GM19455 (cell line): ENCODE data around the gene OR5D13.

ENCODE experiments used
- ATAC-seq: cut with Tn5 transposase; IDR thresholded peaks from one replicate; pipeline ENCODE4 v1.9.1; 2021; ENCODE audit not compliant: unreplicated experiment

The OR5D13 gene, protein sequence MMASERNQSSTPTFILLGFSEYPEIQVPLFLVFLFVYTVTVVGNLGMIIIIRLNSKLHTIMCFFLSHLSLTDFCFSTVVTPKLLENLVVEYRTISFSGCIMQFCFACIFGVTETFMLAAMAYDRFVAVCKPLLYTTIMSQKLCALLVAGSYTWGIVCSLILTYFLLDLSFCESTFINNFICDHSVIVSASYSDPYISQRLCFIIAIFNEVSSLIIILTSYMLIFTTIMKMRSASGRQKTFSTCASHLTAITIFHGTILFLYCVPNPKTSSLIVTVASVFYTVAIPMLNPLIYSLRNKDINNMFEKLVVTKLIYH

DNA sequence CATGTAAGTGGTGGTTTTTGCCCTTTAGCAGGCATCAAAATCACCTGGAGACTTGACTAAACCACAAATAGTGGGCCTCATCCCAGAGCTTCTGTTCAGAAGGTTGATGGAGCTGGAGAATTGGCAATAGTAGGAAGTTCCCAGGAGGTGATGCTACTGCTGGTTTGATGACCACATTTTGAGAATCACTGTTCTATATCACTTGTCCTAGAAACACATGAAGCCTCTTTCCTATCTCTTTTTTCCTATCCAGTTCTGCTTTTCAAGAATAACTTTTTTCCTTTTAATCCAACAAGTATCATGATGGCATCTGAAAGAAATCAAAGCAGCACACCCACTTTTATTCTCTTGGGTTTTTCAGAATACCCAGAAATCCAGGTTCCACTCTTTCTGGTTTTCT, at the start of gene OR5D13:
OR5D13 (plus strand) TSS at position 301 of the 400 bp plus-strand sequence; CDS start at position 301, 0 bp downstream.
- ATAC-seq = no peak

DNA sequence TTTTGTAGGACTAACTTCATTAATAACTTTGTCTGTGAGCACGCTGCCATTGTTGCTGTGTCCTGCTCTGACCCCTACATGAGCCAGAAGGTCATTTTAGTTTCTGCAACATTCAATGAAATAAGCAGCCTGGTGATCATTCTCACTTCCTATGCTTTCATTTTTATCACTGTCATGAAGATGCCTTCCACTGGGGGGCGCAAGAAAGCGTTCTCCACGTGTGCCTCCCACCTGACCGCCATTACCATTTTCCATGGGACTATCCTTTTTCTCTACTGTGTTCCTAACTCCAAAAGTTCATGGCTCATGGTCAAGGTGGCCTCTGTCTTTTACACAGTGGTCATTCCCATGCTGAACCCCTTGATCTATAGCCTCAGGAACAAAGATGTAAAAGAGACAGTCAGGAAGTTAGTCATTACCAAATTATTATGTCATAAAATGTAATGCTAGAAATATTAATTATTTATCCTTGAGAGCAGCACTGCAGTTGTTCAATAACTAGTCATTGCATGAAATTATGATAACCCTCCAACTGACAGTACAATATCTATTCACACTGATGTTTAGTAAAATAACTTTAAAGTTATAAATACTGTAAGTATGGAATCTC, 46.4 kb upstream of the OR5D13 start:
- no peak for ATAC-seq

DNA sequence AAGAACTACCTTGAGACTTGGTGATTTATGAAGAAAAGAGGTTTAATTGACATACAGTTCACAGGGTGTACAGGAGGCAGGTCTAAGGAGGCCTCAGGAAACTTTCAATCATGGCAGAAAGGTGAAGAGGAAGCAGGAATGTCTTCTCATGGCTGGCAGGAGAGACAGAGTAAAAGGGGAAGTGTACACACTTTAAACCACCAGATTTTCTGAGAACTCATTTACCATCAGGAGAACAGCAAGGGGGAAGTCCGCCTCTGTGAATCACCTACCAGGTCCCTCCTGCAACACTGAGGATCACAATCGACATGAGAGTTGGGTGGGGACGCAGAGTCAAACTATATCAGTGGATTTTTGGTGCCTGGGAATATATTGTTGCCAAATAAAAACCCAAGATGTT, 40.3 kb upstream of the OR5D13 start:
- no peak for ATAC-seq

DNA sequence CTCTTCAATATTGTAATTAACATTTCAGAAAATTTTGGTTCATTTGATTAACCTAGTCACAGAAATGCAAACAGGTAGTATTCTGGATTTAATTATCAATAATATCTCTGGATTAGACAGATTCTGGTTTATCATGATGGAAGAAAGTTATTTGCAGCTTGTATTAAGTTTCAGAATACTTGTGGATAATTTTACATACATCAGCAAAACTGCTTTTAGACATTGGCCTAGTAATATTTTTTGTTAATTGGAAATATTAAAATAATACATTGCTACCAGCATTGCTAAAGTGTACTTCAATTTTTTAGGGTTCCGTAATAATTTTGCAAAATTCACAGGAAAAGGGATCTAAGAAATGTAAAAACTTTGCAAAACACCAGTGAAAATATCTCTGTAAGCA, 18.4 kb downstream of the OR5D13 start:
- ATAC-seq = no peak

DNA sequence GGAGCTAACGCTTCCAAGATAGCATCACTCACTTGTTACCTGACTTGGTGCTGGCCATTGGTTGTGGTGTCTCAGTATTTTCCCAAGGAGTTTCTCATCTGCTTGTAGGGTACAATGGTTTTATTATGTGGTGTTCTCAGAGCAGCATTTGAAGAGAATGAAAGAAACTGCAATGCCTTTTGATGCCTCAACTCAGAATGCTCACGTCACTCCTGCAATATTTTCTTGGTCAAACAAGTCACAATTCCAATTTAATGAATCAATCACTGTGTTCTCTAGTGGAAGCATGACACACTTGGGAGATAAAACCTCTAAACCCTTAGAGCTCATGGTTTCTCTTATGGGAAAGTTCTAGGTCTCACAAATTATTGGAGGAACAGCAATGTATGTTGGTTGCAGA, 20.1 kb downstream of the OR5D13 start:
- no peak for ATAC-seq

DNA sequence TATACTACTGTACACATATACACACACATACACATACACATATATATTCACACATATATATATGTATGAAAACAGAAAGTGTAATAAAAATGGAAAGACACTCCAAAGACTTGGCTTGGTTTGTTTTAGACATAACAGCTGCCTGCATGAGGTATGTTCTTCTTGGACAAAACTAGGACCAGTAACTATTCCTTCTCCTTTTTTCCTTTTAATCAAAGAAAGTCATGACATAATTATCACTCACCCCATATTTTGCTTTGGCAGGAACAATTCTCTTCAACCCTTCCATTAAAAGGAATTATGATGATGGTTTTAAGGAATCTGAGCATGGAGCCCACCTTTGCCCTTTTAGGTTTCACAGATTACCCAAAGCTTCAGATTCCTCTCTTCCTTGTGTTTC, 22.0 kb downstream of the OR5D13 start, which contains the start of gene OR5D14:
OR5D14 (plus strand) TSS at position 301 of the 400 bp plus-strand sequence; CDS start at position 301, 0 bp downstream.
- ATAC-seq = no peak

DNA sequence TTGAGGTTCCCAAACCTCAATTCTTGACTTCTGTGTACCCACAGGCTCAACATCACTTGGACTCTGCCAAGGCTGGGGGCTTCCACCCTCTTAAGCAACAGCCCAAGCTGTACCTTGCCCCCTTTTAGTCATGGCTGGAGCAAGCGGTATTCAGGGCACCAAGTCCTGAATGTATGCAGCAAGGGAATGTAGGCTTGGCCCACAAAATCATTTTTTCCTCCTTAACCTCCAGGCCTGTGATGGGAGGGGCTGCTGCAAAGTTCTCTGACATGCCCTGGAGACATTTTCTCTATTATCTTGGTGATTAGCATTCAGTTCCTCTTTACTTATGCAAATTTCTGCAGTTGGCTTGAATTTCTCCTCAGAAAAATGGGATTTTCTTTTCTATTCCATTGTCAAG, 33.0 kb downstream of the OR5D13 start:
- ATAC-seq = no peak

DNA sequence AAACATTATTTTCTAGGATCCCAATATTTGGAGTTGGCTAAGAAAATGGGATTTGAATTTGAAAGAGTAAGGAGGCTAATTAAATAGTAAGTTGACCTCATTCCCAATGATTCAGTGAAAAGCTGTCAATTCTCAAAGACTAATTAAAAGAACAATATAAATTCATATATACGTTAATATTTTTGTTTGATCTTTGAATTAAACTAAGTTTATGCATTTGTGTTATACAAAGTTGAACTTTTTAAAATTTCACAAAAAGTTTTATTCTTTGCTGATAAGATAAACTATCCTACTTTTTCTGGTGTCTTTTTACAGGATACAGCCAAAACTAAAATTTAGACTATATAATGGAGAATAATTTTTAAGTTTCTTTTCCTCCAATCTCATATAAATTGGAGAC, 37.8 kb downstream of the OR5D13 start, which contains the start of gene OR5L1:
OR5L1 (plus strand) TSS at position 301 of the 400 bp plus-strand sequence. CDS start 100 bp downstream, outside the sequence.
- ATAC-seq = no peak

DNA sequence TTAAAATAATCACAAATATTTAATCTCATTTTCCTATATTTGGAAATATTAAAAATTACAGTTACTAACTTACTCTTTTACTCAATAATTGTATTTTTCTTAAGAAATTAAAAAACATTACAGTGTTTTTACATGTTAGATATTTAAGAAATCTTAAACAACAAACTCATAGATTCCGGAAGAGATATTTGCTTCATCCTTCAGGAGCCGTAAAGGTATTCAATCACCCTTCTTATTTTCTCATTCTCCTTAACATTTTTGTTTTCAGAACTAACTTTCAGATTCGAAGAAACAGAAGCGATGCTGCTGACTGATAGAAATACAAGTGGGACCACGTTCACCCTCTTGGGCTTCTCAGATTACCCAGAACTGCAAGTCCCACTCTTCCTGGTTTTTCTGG, 46.1 kb downstream of the OR5D13 start, which contains the start of gene OR5D18:
OR5D18 (plus strand) TSS at position 301 of the 400 bp plus-strand sequence; CDS start at position 301, 0 bp downstream.
- no peak for ATAC-seq
